Neural cell (in vitro differentiated cells): ENCODE measurements around the gene DGKB. TPM values are rescaled to one million over a fixed set of nuclear protein-coding genes. Genes with fewer than 3 reads are reported as not detected.

Experiments used
- H2AFZ ChIP-seq: fragments of 200-600, 300-800 bp; sonication (generic), shearing (Covaris generic); 2 replicates; pipeline ENCODE4 v1.6.0; 2014; ENCODE audit warnings: low read depth, mild to moderate bottlenecking, antibody characterized with exemption, low read length, moderate library complexity
- H3F3A ChIP-seq: fragments of 200-600 bp; shearing (Covaris generic); 2 replicates; pipeline ENCODE4 v1.6.1; 2016; ENCODE audit warnings: mild to moderate bottlenecking, moderate library complexity, mixed read lengths, antibody characterized with exemption, low read length; ENCODE audit not compliant: insufficient read depth, poor library complexity, severe bottlenecking
- H3K27ac ChIP-seq: fragments of 200-600, 300-800 bp; sonication (generic), shearing (Covaris generic); 2 replicates; pipeline ENCODE4 v1.5.1; 2014; ENCODE audit warnings: mild to moderate bottlenecking, low read length, moderate library complexity
- H3K27me3 ChIP-seq: fragments of 300-800, 200-600 bp; sonication (generic), shearing (Covaris generic); 2 replicates; pipeline ENCODE4 v1.6.0; 2014; ENCODE audit warnings: mild to moderate bottlenecking, low read depth, low read length, moderate library complexity; ENCODE audit not compliant: insufficient read depth
- H3K36me3 ChIP-seq: fragments of 300-800, 200-600 bp; sonication (generic), shearing (Covaris generic); 2 replicates; pipeline ENCODE4 v1.5.1; 2014; ENCODE audit warnings: mild to moderate bottlenecking, antibody characterized with exemption, low read length, moderate library complexity; ENCODE audit not compliant: insufficient read depth
- H3K4me2 ChIP-seq: fragments of 300-800, 200-600 bp; sonication (generic), shearing (Covaris generic); 2 replicates; pipeline ENCODE4 v1.6.0; 2014; ENCODE audit warnings: mild to moderate bottlenecking, low read length
- H3K4me3 ChIP-seq: fragments of 300-800, 200-600 bp; sonication (generic), shearing (Covaris generic); 2 replicates; pipeline ENCODE4 v1.5.1; 2014; ENCODE audit warnings: mild to moderate bottlenecking, low read length, moderate library complexity
- H3K79me2 ChIP-seq: fragments of 200-600 bp; shearing (Covaris generic); replicated peaks from 2 replicates; pipeline ENCODE4 v1.6.0; 2014; ENCODE audit warnings: mild to moderate bottlenecking, low read length, moderate library complexity; ENCODE audit not compliant: insufficient read depth
- H3K9ac ChIP-seq: fragments of 300-800, 200-600 bp; sonication (generic), shearing (Covaris generic); 2 replicates; pipeline ENCODE4 v1.6.1; 2016; ENCODE audit warnings: mild to moderate bottlenecking, low read length, mixed read lengths
- H3K9me2 ChIP-seq: fragments of 200-600 bp; shearing (Covaris generic); 2 replicates; pipeline ENCODE4 v1.6.1; 2016; ENCODE audit warnings: mild to moderate bottlenecking, low read length, mixed read lengths; ENCODE audit not compliant: insufficient read depth
- H3K9me3 ChIP-seq: fragments of 200-600, 300-800 bp; sonication (generic), shearing (Covaris generic); 2 replicates; pipeline ENCODE4 v1.6.1; 2016; ENCODE audit warnings: mild to moderate bottlenecking, mixed run types, low read length, moderate library complexity, mixed read lengths
- H4K20me1 ChIP-seq: fragments of 200-600 bp; shearing (Covaris generic); 2 replicates; pipeline ENCODE4 v1.6.1; 2016; ENCODE audit warnings: mild to moderate bottlenecking, mixed run types; ENCODE audit not compliant: insufficient read depth
- CTCF ChIP-seq: fragments of 450-650 bp; IDR thresholded peaks from 2 replicates; pipeline ENCODE4 v1.5.1; 2014; ENCODE audit warnings: antibody characterized with exemption, mild to moderate bottlenecking, moderate library complexity; ENCODE audit not compliant: poor library complexity, severe bottlenecking
- EP300 ChIP-seq: fragments of 450-650 bp; conservative IDR thresholded peaks from 2 replicates; pipeline ENCODE4 v1.6.1; 2014; ENCODE audit warnings: antibody characterized with exemption, mild to moderate bottlenecking, moderate library complexity; ENCODE audit not compliant: poor library complexity, severe bottlenecking
- EZH2 ChIP-seq: fragments of 200-600, 300-800 bp; shearing (Covaris generic), sonication (generic); IDR thresholded peaks from 2 replicates; pipeline ENCODE4 v1.6.1; 2014; ENCODE audit warnings: antibody characterized with exemption, low read length, borderline replicate concordance, mild to moderate bottlenecking; ENCODE audit not compliant: insufficient read depth, poor library complexity, severe bottlenecking
- MXI1 ChIP-seq: fragments of 450-650 bp; conservative IDR thresholded peaks from 2 replicates; pipeline ENCODE4 v1.6.1; 2014; ENCODE audit warnings: antibody characterized with exemption, mild to moderate bottlenecking; ENCODE audit not compliant: poor library complexity, severe bottlenecking
- POLR2AphosphoS5 ChIP-seq: IDR thresholded peaks from 2 replicates; pipeline ENCODE4 v1.6.1; 2012
- RAD21 ChIP-seq: fragments of 450-650 bp; conservative IDR thresholded peaks from 2 replicates; pipeline ENCODE4 v1.6.1; 2014; ENCODE audit warnings: antibody characterized with exemption, mild to moderate bottlenecking, moderate library complexity
- REST ChIP-seq: IDR thresholded peaks from 2 replicates; pipeline ENCODE4 v1.6.1; 2012; ENCODE audit warnings: borderline replicate concordance
- SMC3 ChIP-seq: fragments of 450-650 bp; conservative IDR thresholded peaks from 2 replicates; pipeline ENCODE4 v1.6.1; 2014; ENCODE audit warnings: antibody characterized with exemption, mild to moderate bottlenecking, moderate library complexity; ENCODE audit not compliant: poor library complexity
- TAF1 ChIP-seq: IDR thresholded peaks from 2 replicates; pipeline ENCODE4 v1.6.1; 2012; ENCODE audit warnings: low read depth
- polyA plus RNA-seq: library from polyadenylated mRNA; depleted of rRNA; stranded (reverse); fragments of >200 nt; gene quantifications from 2 replicates; pipeline ENCODE4 v1.2.3, GENCODE V29; 2014

DGKB gene
- polyA plus RNA-seq, 1 donor from 2014 or later, result 0.20 TPM

GRCh38 chr7:14767716-14768425, 134.7 kb downstream of the DGKB start:
- Histone ChIP-seq H3K9me3 (no peaks in the 10 kb centered on the region), H3K79me2 (no peaks in the 10 kb centered on the region), H3K4me3 (no peak overlapping the region), H3K36me3 (no peaks in the 10 kb centered on the region), H3K27ac (no peak overlapping the region), H3K27me3 (no peaks in the 10 kb centered on the region), H3K9ac (no peak overlapping the region), H4K20me1 (no peaks in the 10 kb centered on the region), H3K9me2 (peaks cover 3% of the 10 kb centered on the region), H3F3A (no peaks in the 10 kb centered on the region), H2AFZ (no peak overlapping the region), H3K4me2 (no peak overlapping the region)
- TF ChIP-seq SMC3 (no peak), EZH2 (no peak), MXI1 (no peak), REST (no peak), TAF1 (no peak), POLR2AphosphoS5 (no peak), EP300 (no peak), RAD21 (no peak), CTCF (no peak)

DNA sequence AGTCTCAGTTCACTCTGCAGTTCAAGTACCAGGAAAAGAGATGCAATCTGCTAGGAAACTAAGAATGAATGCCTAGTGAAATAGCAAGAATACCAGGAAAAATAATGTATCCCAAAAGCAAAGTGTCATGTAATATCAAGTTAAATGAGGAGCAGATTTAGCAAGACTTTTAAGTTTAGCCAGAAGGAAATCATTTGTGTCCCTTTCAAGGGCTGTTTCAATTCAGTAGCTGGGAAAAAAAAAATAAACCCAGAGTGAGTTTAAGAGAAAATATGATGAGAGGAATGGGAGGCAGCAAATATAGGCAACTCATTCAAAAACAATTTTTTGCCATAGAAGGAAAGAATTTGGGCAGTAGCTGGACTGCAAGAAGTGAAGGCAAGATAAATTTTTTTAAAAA, 135.8 kb downstream of the DGKB start:
- Histone ChIP-seq H3K9me2 (peaks cover 3% of the 10 kb centered on the region), H3K9me3 (no peaks in the 10 kb centered on the region), H2AFZ (no peak overlapping the region), H3K79me2 (no peaks in the 10 kb centered on the region), H3K9ac (no peak overlapping the region), H3K4me2 (no peak overlapping the region), H3K27ac (no peak overlapping the region), H3F3A (no peaks in the 10 kb centered on the region), H3K36me3 (no peaks in the 10 kb centered on the region), H4K20me1 (no peaks in the 10 kb centered on the region), H3K4me3 (no peak overlapping the region), H3K27me3 (no peaks in the 10 kb centered on the region)
- no peak for TF ChIP-seq EP300
- TF ChIP-seq TAF1, result no peak
- TF ChIP-seq RAD21, result no peak
- no peak for TF ChIP-seq POLR2AphosphoS5
- no peak for TF ChIP-seq EZH2
- TF ChIP-seq REST, result no peak
- TF ChIP-seq SMC3, result no peak
- TF ChIP-seq CTCF, result no peak
- TF ChIP-seq MXI1, result no peak
